ENCODE measurements around the gene PCDHGB4.
A peak's percentile ranks its signal among the peaks of the same experiment; 100 is the strongest.
"Not testable (repeated sequence)": the region's sequence is repeated elsewhere in the genome, so short reads cannot be mapped to it uniquely, and the experiment has no call there.

Gene PCDHGB4

GRCh38 chr5:141369994-141370848 lies 17.3 kb upstream of the PCDHGB4 start, which contains the start of gene PCDHGB3:
PCDHGB3 (plus strand) TSS chr5:141370242; CDS start chr5:141370395, 153 bp downstream.
- DNase-seq: peak; percentile 25

- DNase-seq: no peak
Observed at GRCh38 chr5:141371572-141372475, 15.7 kb upstream of the PCDHGB4 start.

GRCh38 chr5:141373673-141374317 lies 13.7 kb upstream of the PCDHGB4 start, which contains the start of gene PCDHGA6:
PCDHGA6 (plus strand) TSS chr5:141373891; CDS start chr5:141374084, 193 bp downstream.
- no peak for DNase-seq

- no peak for DNase-seq
Observed at GRCh38 chr5:141374627-141375026, 12.9 kb upstream of the PCDHGB4 start.

GRCh38 chr5:141375444-141376155 lies 11.9 kb upstream of the PCDHGB4 start:
- DNase-seq: not testable (repeated sequence)

- no peak for DNase-seq
Observed at GRCh38 chr5:141382469-141383294, 4.8 kb upstream of the PCDHGB4 start, which contains the start of gene PCDHGA7. PCDHGA7 (plus strand) TSS chr5:141382742; CDS start chr5:141382900, 158 bp downstream.

GRCh38 chr5:141383345-141383744 lies 4.2 kb upstream of the PCDHGB4 start:
- no peak for DNase-seq

GRCh38 chr5:141384471-141385267 lies 2.8 kb upstream of the PCDHGB4 start:
- no peak for DNase-seq

- DNase-seq: no peak
Observed at GRCh38 chr5:141388661-141389060, 1.2 kb downstream of the PCDHGB4 start.

- DNase-seq: no peak
Observed at GRCh38 chr5:141389153-141390042, 1.9 kb downstream of the PCDHGB4 start.

- DNase-seq: no peak
Observed at GRCh38 chr5:141392429-141393198, 5.1 kb downstream of the PCDHGB4 start, which contains the start of gene PCDHGA8. PCDHGA8 (plus strand) TSS chr5:141392633; CDS start chr5:141392814, 181 bp downstream.

GRCh38 chr5:141393267-141393666 lies 5.8 kb downstream of the PCDHGB4 start:
- no peak for DNase-seq

- not testable (repeated sequence) for DNase-seq
Observed at GRCh38 chr5:141394401-141395187, 7.1 kb downstream of the PCDHGB4 start.

- peak; percentile 35 for DNase-seq
Observed at GRCh38 chr5:141397756-141398551, 10.5 kb downstream of the PCDHGB4 start, which contains the start of gene PCDHGB5. PCDHGB5 (plus strand) TSS chr5:141397947; CDS start chr5:141398128, 181 bp downstream.

GRCh38 chr5:141398608-141399007 lies 11.1 kb downstream of the PCDHGB4 start:
- no peak for DNase-seq

- no peak for DNase-seq
Observed at GRCh38 chr5:141399555-141400258, 12.2 kb downstream of the PCDHGB4 start.

Data from stimulated activated CD4-positive, alpha-beta T cell treated with anti-CD3 and anti-CD28 coated beads, Interleukin-1b, Interleukin-23, amount 100 ng/mL, for 48 hours (primary cell).